GM18499 (cell line): ENCODE measurements around the gene CGB1.
"Not testable (repeated sequence)": the region's sequence is repeated elsewhere in the genome, so short reads cannot be mapped to it uniquely, and the experiment has no call there.

Source experiments
- ATAC-seq: cut with Tn5 transposase; IDR thresholded peaks from one replicate; pipeline ENCODE4 v1.9.1; 2021; ENCODE audit warnings: moderate number of reproducible peaks; ENCODE audit not compliant: insufficient read depth, unreplicated experiment

CGB1 gene

GRCh38 chr19:49059053-49059452, 22.4 kb upstream of the CGB1 start:
- ATAC-seq: no peak

- ATAC-seq: no peak
These were observed 21.9 kb upstream of the CGB1 start for GRCh38 chr19:49058562-49058961.

- ATAC-seq: no peak
These were observed 21.0 kb upstream of the CGB1 start, which contains the start of gene CGB7 for GRCh38 chr19:49057636-49058234. Gene CGB7, minus strand, starts transcription at chr19:49057749. Its CDS starts 2,374 bp downstream, at chr19:49055375.

- ATAC-seq: not testable (repeated sequence)
These were observed 20.4 kb upstream of the CGB1 start for GRCh38 chr19:49056902-49057596.

GRCh38 chr19:49056101-49056901, 19.6 kb upstream of the CGB1 start:
- ATAC-seq: no peak

- not testable (repeated sequence) for ATAC-seq
These were observed 13.8 kb upstream of the CGB1 start for GRCh38 chr19:49050376-49051033.

- not testable (repeated sequence) for ATAC-seq
These were observed 13.1 kb upstream of the CGB1 start for GRCh38 chr19:49049834-49050233.

- not testable (repeated sequence) for ATAC-seq
These were observed 12.3 kb upstream of the CGB1 start, which contains the start of gene CGB8 for GRCh38 chr19:49049011-49049410. Gene CGB8, minus strand, starts transcription at chr19:49049111. Its CDS starts 372 bp downstream, at chr19:49048739.

GRCh38 chr19:49043548-49043947, 6.9 kb upstream of the CGB1 start, which contains the start of gene CGB5:
Gene CGB5, plus strand, starts transcription at chr19:49043848. Its CDS starts 362 bp downstream, at chr19:49044210.
- not testable (repeated sequence) for ATAC-seq

GRCh38 chr19:49042666-49043065, 6.0 kb upstream of the CGB1 start:
- not testable (repeated sequence) for ATAC-seq

GRCh38 chr19:49042177-49042576, 5.5 kb upstream of the CGB1 start:
- ATAC-seq: no peak

- not testable (repeated sequence) for ATAC-seq
These were observed 3.0 kb upstream of the CGB1 start for GRCh38 chr19:49039736-49040135.

GRCh38 chr19:49038557-49039276, 2.0 kb upstream of the CGB1 start:
- ATAC-seq: not testable (repeated sequence)

GRCh38 chr19:49038111-49038510, 1.4 kb upstream of the CGB1 start:
- ATAC-seq: not testable (repeated sequence)

GRCh38 chr19:49031642-49032301, 4.9 kb downstream of the CGB1 start, which contains the start of gene CGB2:
Gene CGB2, plus strand, starts transcription at chr19:49031890. Its CDS starts 206 bp downstream, at chr19:49032096.
- not testable (repeated sequence) for ATAC-seq

- not testable (repeated sequence) for ATAC-seq
These were observed 6.4 kb downstream of the CGB1 start for GRCh38 chr19:49030323-49030722.

GRCh38 chr19:49029749-49030148, 6.9 kb downstream of the CGB1 start:
- ATAC-seq: not testable (repeated sequence)

- not testable (repeated sequence) for ATAC-seq
These were observed 8.0 kb downstream of the CGB1 start for GRCh38 chr19:49028686-49029085.

- not testable (repeated sequence) for ATAC-seq
These were observed 11.1 kb downstream of the CGB1 start for GRCh38 chr19:49025599-49025998.
